Measurements from ENCODE around the gene MEIKIN. TPM values are rescaled to one million over a fixed set of nuclear protein-coding genes. Genes with fewer than 3 reads are reported as not detected.

The MEIKIN gene
- polyA plus RNA-seq, 1 donor from 2014 or later = not detected

DNA sequence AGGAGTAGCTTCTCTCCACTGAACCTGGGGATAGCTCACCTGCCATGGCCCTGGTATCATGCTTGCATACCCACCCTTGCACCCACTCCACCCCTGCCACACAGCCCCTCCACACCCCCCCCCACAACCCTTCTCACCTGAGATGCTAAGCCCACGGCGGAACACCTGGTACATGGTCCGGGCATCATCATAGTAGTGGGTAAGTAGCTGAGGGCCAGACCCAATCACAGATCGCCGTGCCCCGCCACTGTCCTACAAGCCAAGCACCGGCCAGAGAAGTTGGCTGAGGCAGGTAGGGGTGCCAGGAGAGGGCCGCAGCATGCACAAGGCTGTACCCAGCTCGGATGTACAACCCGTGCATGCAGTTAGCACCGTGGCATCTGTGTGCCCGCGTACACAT, 45.3 kb upstream of the MEIKIN start:
- TF ChIP-seq EZH2 (IDR thresholded peaks at IDR 0.05; ENCODE audit: borderline replicate concordance, insufficient read depth, low read length, poor library complexity, severe bottlenecking) (no peak), EP300 (conservative IDR thresholded peaks at IDR 0.05; ENCODE audit: poor library complexity, severe bottlenecking) (no peak), RAD21 (conservative IDR thresholded peaks at IDR 0.05) (no peak), TAF1 (IDR thresholded peaks at IDR 0.05; ENCODE audit: low read depth) (no peak), POLR2AphosphoS5 (IDR thresholded peaks at IDR 0.05) (no peak), SMC3 (conservative IDR thresholded peaks at IDR 0.05; ENCODE audit: poor library complexity) (no peak), MXI1 (conservative IDR thresholded peaks at IDR 0.05; ENCODE audit: poor library complexity, severe bottlenecking) (no peak)
- TF ChIP-seq, protein P1, sequence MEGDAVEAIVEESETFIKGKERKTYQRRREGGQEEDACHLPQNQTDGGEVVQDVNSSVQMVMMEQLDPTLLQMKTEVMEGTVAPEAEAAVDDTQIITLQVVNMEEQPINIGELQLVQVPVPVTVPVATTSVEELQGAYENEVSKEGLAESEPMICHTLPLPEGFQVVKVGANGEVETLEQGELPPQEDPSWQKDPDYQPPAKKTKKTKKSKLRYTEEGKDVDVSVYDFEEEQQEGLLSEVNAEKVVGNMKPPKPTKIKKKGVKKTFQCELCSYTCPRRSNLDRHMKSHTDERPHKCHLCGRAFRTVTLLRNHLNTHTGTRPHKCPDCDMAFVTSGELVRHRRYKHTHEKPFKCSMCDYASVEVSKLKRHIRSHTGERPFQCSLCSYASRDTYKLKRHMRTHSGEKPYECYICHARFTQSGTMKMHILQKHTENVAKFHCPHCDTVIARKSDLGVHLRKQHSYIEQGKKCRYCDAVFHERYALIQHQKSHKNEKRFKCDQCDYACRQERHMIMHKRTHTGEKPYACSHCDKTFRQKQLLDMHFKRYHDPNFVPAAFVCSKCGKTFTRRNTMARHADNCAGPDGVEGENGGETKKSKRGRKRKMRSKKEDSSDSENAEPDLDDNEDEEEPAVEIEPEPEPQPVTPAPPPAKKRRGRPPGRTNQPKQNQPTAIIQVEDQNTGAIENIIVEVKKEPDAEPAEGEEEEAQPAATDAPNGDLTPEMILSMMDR (IDR thresholded peaks at IDR 0.05; ENCODE audit: poor library complexity, severe bottlenecking) = no peak
- TF ChIP-seq, protein P2, sequence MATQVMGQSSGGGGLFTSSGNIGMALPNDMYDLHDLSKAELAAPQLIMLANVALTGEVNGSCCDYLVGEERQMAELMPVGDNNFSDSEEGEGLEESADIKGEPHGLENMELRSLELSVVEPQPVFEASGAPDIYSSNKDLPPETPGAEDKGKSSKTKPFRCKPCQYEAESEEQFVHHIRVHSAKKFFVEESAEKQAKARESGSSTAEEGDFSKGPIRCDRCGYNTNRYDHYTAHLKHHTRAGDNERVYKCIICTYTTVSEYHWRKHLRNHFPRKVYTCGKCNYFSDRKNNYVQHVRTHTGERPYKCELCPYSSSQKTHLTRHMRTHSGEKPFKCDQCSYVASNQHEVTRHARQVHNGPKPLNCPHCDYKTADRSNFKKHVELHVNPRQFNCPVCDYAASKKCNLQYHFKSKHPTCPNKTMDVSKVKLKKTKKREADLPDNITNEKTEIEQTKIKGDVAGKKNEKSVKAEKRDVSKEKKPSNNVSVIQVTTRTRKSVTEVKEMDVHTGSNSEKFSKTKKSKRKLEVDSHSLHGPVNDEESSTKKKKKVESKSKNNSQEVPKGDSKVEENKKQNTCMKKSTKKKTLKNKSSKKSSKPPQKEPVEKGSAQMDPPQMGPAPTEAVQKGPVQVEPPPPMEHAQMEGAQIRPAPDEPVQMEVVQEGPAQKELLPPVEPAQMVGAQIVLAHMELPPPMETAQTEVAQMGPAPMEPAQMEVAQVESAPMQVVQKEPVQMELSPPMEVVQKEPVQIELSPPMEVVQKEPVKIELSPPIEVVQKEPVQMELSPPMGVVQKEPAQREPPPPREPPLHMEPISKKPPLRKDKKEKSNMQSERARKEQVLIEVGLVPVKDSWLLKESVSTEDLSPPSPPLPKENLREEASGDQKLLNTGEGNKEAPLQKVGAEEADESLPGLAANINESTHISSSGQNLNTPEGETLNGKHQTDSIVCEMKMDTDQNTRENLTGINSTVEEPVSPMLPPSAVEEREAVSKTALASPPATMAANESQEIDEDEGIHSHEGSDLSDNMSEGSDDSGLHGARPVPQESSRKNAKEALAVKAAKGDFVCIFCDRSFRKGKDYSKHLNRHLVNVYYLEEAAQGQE (IDR thresholded peaks at IDR 0.05; ENCODE audit: borderline replicate concordance) = no peak
- Histone ChIP-seq H3K9me2 (ENCODE audit: insufficient read depth, low read length) (no peaks in the 10 kb centered on the region), H3K9ac (ENCODE audit: low read length) (no peak overlapping the region), H3K79me2 (replicated peaks; ENCODE audit: insufficient read depth, low read length) (no peaks in the 10 kb centered on the region), H3K27ac (ENCODE audit: low read length) (no peak overlapping the region), H3K27me3 (ENCODE audit: insufficient read depth, low read depth, low read length) (no peaks in the 10 kb centered on the region), H3K9me3 (ENCODE audit: low read length) (no peaks in the 10 kb centered on the region), H2AFZ (ENCODE audit: low read depth, low read length) (no peak overlapping the region), H4K20me1 (ENCODE audit: insufficient read depth) (no peaks in the 10 kb centered on the region), H3K4me2 (ENCODE audit: low read length) (no peak overlapping the region), H3K4me3 (ENCODE audit: low read length) (no peak overlapping the region), H3K36me3 (ENCODE audit: insufficient read depth, low read length) (no peaks in the 10 kb centered on the region), H3F3A (ENCODE audit: insufficient read depth, low read length, poor library complexity, severe bottlenecking) (no peaks in the 10 kb centered on the region)

DNA sequence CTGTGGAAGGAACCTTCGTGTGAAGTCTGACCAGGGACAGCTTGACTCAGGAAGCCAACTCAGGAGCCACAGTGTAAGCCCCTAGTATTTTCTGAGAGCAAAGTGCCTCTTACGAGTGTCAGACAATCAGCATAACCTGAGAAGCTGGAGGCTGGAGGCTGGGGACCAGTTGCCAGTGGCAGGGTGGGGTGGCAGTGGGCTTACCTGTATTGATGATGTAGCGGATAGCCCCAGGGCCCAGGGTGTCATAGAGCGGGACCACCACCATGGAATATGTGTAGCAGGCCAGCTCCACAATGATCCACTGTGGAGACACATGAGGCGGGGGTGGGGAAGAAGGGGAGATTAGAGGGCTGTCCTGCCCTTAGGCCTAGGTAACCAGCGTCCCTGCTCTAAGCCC, 43.1 kb upstream of the MEIKIN start:
- no peaks in the 10 kb centered on the region for H3F3A ChIP-seq (ENCODE audit: insufficient read depth, low read length, poor library complexity, severe bottlenecking)
- no peaks in the 10 kb centered on the region for H3K36me3 ChIP-seq (ENCODE audit: insufficient read depth, low read length)
- no peak overlapping the region for H3K27ac ChIP-seq (ENCODE audit: low read length)
- TF ChIP-seq, protein P1 (IDR thresholded peaks at IDR 0.05; ENCODE audit: poor library complexity, severe bottlenecking) = no peak
- TF ChIP-seq RAD21 (conservative IDR thresholded peaks at IDR 0.05) (no peak), POLR2AphosphoS5 (IDR thresholded peaks at IDR 0.05) (no peak)
- H3K9ac ChIP-seq (ENCODE audit: low read length) = no peak overlapping the region
- no peak overlapping the region for H2AFZ ChIP-seq (ENCODE audit: low read depth, low read length)
- H3K79me2 ChIP-seq (replicated peaks; ENCODE audit: insufficient read depth, low read length) = no peaks in the 10 kb centered on the region
- no peaks in the 10 kb centered on the region for H4K20me1 ChIP-seq (ENCODE audit: insufficient read depth)
- H3K4me2 ChIP-seq (ENCODE audit: low read length) = no peak overlapping the region
- no peaks in the 10 kb centered on the region for H3K27me3 ChIP-seq (ENCODE audit: insufficient read depth, low read depth, low read length)
- no peaks in the 10 kb centered on the region for H3K9me2 ChIP-seq (ENCODE audit: insufficient read depth, low read length)
- no peaks in the 10 kb centered on the region for H3K9me3 ChIP-seq (ENCODE audit: low read length)
- H3K4me3 ChIP-seq (ENCODE audit: low read length) = no peak overlapping the region

Measured in neural cell (in vitro differentiated cells).